Nephron progenitor cell (in vitro differentiated cells): ENCODE results near the gene MGRN1.
A peak's percentile ranks its signal among the peaks of the same experiment; 100 is the strongest.

Source experiments
- DNase-seq: peaks from one replicate; pipeline ENCODE4 v3.0.0; 2021
- H3K27ac Mint-ChIP-seq: 2 replicates; pipeline ENCODE4 v1.8.0; 2021; ENCODE audit warnings: mild to moderate bottlenecking, moderate library complexity, mixed read lengths
- H3K27me3 Mint-ChIP-seq: 2 replicates; pipeline ENCODE4 v1.8.0; 2021; ENCODE audit warnings: mild to moderate bottlenecking, low read depth, mixed read lengths; ENCODE audit not compliant: poor library complexity
- H3K36me3 Mint-ChIP-seq: 2 replicates; pipeline ENCODE4 v1.8.0; 2021; ENCODE audit warnings: low read depth, mixed read lengths
- H3K4me1 Mint-ChIP-seq: 2 replicates; pipeline ENCODE4 v1.8.0; 2021; ENCODE audit warnings: mixed read lengths
- H3K4me3 Mint-ChIP-seq: 2 replicates; pipeline ENCODE4 v1.8.0; 2021; ENCODE audit warnings: mild to moderate bottlenecking, moderate library complexity, mixed read lengths
- H3K9me3 Mint-ChIP-seq: 2 replicates; pipeline ENCODE4 v1.8.0; 2021; ENCODE audit warnings: mild to moderate bottlenecking, moderate library complexity, mixed read lengths
- TF ChIP-seq, protein P1 (sequence below): fragments of 200-600 bp; sonication (generic); IDR thresholded peaks from 2 replicates; pipeline ENCODE4 v1.5.0; 2021; ENCODE audit warnings: antibody characterized with exemption

The MGRN1 gene

DNA sequence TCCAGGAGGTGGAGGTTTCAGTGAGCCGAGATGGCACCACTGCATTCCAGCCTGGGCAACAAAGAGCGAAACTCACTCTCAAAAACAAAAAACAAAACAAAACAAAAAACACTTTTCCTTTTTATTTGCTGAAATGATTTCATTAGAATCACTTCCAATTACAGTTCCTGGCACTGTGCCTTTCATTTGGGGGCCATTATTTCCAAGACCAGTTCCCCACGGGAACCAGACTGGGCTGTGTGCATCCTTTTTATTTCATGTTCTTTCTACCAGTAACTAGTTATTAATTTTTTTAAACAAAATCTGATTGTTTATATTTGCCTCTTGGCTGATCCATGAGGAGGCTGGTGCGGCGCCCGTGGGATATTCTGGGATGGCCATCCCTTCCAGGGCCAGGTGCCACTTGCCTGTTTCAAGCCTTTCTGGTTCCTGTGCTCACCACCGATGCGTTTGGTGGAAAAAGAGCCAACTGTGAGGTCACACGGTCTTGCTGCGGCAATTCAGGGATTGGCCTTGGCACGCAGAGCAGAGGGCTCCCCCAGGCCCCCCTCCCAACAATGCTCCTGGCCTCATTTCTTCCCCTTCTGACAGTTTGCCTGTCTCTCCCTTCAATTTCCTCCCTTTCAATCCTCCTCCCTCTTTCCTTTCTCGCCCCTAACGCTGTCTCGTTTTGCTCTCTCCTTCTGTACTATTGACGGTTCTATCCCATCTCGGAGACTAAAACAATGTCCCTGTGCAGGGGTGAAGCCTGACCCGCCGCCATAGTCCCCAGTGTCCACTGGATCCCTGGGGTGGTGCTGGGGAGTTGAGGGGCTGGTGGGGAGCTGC lies 23.4 kb upstream of the MGRN1 start:
- TF ChIP-seq, protein P1, sequence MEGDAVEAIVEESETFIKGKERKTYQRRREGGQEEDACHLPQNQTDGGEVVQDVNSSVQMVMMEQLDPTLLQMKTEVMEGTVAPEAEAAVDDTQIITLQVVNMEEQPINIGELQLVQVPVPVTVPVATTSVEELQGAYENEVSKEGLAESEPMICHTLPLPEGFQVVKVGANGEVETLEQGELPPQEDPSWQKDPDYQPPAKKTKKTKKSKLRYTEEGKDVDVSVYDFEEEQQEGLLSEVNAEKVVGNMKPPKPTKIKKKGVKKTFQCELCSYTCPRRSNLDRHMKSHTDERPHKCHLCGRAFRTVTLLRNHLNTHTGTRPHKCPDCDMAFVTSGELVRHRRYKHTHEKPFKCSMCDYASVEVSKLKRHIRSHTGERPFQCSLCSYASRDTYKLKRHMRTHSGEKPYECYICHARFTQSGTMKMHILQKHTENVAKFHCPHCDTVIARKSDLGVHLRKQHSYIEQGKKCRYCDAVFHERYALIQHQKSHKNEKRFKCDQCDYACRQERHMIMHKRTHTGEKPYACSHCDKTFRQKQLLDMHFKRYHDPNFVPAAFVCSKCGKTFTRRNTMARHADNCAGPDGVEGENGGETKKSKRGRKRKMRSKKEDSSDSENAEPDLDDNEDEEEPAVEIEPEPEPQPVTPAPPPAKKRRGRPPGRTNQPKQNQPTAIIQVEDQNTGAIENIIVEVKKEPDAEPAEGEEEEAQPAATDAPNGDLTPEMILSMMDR, result no peak
- Mint-ChIP-seq H3K4me1 (peaks cover 35% of the 10 kb centered on the region), H3K36me3 (no peaks in the 10 kb centered on the region), H3K4me3 (no peak overlapping the region), H3K9me3 (no peaks in the 10 kb centered on the region), H3K27me3 (peaks cover 9% of the 10 kb centered on the region), H3K27ac (no peak overlapping the region)
- DNase-seq, result no peak

DNA sequence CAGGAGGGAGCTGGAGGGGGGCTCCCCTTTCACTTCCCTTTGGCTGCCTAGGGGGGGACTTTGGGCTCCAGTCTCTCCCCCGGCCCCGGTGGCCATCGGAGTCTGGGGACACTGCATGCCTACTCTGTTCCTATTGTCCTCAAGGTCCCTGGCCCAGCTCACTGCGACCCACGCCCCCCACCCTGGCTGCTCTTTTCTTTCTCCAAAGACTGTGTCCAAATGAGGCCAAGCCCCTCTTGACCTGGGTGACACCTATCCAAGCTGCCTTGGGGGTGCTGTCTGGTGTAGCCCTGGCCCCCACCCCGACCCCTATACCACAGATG lies 22.8 kb upstream of the MGRN1 start:
- H3K4me3 Mint-ChIP-seq, result no peak overlapping the region
- DNase-seq, result no peak
- H3K27me3 Mint-ChIP-seq, result peaks cover 9% of the 10 kb centered on the region
- H3K4me1 Mint-ChIP-seq, result peaks cover 31% of the 10 kb centered on the region
- TF ChIP-seq, protein P1, result no peak
- H3K27ac Mint-ChIP-seq, result no peak overlapping the region
- H3K36me3 Mint-ChIP-seq, result no peaks in the 10 kb centered on the region
- H3K9me3 Mint-ChIP-seq, result no peaks in the 10 kb centered on the region

DNA sequence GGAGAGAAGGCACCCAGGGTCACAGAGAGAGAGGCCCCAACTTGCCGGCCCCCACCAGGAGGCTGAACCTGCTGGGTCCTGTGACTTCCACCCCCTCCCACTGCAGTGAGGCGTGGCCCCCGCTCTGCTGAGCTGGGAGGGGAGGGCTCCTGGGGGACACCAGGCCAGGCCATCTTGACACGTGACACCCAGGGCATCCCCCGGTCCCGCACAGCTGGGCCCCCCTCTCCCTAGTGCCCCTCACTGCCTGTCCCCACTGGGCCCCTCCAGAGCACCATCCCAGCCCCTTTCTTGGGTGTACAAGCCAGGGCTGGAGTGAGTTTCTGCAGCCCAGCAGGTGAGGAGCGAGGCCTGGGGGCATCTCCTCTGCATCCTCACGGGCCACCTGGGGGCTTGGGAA lies 22.3 kb upstream of the MGRN1 start:
- H3K27me3 Mint-ChIP-seq, result peaks cover 6% of the 10 kb centered on the region
- no peaks in the 10 kb centered on the region for H3K9me3 Mint-ChIP-seq
- peaks cover 26% of the 10 kb centered on the region for H3K4me1 Mint-ChIP-seq

DNA sequence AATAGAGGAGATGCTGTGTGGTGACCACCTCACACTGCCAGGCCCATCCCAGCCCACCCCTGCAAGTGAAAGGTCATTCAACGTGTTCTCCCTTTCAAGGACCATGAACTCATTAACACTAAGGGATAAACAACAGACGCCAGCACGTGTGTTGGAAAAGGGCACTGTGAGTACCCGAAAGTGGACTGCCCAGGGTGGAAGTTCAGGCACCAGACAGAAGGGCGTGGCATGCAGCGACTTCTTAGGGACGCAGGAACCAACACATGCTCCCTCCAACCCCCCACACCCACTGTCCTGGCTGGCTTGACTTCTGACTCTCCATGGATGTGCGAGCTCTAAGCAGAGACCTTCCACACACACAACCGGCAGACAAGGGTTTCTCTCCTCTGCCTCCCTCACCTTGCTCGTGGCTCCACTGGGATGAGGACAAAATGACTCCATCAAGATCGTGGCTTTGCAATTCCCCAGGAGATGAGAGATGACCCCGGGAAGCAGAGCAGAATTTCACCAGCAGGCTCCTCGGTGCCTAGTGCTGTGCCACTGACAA lies 20.9 kb upstream of the MGRN1 start:
- no peak overlapping the region for H3K27ac Mint-ChIP-seq
- H3K27me3 Mint-ChIP-seq, result peaks cover 3% of the 10 kb centered on the region
- no peak for DNase-seq
- H3K4me3 Mint-ChIP-seq, result no peak overlapping the region
- H3K36me3 Mint-ChIP-seq, result no peaks in the 10 kb centered on the region
- TF ChIP-seq, protein P1, result no peak
- H3K9me3 Mint-ChIP-seq, result no peaks in the 10 kb centered on the region
- peaks cover 13% of the 10 kb centered on the region for H3K4me1 Mint-ChIP-seq

More for the DNA sequence above, 22.3 kb upstream of the MGRN1 start:
- Mint-ChIP-seq H3K36me3 (no peaks in the 10 kb centered on the region), H3K27ac (no peak overlapping the region), H3K4me3 (no peak overlapping the region)
- TF ChIP-seq, protein P1, result no peak
- no peak for DNase-seq

DNA sequence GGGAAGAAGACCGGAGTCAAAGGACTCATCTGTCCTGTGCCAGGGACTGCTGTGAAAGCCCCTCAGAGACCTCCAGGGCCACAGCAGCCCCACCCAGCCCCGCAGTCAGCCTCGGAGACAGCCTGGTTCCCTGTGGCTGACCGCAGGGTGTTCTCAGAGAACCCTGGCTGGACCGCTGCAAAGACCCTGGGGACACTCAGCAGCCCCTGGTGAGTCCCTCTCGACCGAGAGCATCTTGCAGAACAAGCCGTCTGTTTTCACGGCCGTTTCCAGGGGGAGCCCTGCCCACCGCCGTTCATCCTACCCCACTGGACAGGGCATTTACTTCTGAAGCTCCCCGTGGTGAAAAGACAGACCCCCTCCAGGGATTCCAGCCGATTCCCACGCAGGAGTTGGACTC lies 20.2 kb upstream of the MGRN1 start:
- no peak overlapping the region for H3K27ac Mint-ChIP-seq
- no peaks in the 10 kb centered on the region for H3K9me3 Mint-ChIP-seq
- no peaks in the 10 kb centered on the region for H3K36me3 Mint-ChIP-seq
- TF ChIP-seq, protein P1, result no peak
- peaks cover 12% of the 10 kb centered on the region for H3K4me1 Mint-ChIP-seq
- H3K4me3 Mint-ChIP-seq, result no peak overlapping the region
- no peak for DNase-seq
- no peaks in the 10 kb centered on the region for H3K27me3 Mint-ChIP-seq

DNA sequence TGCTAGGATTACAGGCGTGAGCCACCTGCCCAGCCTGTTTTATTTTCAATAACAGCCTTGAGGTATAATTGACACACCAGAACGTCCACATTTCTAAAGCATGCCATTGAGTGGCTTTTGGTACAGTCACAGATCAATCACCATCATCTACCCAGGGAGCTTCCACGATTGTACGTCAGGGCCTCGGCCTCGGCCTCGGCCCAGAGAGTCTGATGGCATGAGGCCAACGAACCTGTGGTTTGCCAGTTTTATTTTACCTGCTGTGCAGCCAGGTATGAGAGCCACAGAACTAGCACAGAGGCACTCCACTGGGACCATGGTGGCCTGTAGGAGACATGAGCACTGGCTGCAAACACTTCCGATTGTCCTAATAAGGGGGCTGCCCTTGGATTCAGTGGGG lies 18.3 kb upstream of the MGRN1 start:
- DNase-seq, result no peak
- Mint-ChIP-seq H3K9me3 (no peaks in the 10 kb centered on the region), H3K4me3 (no peak overlapping the region), H3K27me3 (no peaks in the 10 kb centered on the region), H3K4me1 (peaks cover 16% of the 10 kb centered on the region), H3K36me3 (no peaks in the 10 kb centered on the region), H3K27ac (peak overlapping the region; percentile 38)
- TF ChIP-seq, protein P1, result no peak
